ENCODE data around the gene PDP2.

The PDP2 gene

DNA sequence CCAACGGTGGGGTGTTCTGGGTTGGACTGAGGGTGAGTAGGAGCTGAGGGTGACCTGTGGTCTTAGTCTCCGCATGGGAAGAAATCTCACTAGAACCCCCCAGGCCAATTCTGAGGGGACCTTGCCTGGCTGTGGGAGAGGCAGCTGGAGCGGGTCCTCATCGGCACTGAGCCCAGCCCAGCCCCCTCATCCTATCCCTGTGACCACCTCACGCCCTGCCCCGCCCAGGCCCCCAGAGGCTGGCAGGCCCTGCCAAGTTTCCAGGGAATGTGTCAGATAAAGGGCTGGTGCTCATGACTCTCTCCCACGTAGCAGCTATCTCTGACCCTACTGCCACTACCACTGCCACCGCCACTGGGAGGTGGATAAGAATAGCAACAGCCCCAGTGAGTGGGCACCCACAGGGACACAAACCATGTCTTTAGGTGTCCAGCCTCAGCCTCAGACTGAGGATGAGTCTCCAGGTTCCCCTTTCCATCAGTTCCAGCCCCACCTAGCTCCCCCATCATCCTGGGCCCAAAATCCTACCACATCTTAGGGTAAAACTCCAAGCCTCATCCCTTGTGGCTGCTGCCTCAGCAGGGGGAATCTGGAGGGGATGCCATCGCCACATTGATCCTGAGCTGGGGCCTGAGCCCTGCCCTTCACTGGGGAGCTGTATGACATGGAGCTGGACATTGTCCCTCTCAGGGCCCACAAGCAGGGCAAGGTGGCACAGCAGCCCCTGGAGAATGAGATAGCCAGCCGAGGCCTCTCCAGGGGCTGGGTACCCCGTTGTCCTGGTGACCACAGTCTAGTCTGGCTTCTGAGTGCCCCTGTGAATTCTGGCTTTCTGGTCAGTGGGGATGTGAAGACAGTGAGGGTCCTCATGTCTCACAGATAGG lies 23.5 kb downstream of the PDP2 start:
- DNase-seq (ENCODE audit: low read depth): no peak

DNA sequence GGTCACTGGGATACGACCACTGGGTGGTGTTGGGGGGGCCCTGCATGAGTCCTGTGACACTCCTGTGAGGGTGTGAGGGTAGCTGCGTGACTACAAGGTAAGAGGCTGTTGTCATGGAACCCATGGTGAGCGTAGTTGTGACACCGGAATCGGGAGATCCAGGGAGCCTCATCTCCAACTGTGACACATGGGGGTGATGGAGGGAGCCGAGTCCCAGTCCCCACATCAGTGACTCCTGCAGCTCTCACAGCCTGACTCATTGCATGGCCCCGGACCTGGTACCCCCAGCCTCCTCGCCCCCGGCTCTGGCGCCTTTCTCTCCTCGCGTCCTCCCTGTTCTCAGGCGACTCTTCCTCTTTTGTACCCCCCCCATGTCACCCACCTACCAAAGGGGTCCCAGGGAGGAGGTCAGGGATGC lies 24.1 kb downstream of the PDP2 start:
- DNase-seq (ENCODE audit: low read depth): no peak

DNA sequence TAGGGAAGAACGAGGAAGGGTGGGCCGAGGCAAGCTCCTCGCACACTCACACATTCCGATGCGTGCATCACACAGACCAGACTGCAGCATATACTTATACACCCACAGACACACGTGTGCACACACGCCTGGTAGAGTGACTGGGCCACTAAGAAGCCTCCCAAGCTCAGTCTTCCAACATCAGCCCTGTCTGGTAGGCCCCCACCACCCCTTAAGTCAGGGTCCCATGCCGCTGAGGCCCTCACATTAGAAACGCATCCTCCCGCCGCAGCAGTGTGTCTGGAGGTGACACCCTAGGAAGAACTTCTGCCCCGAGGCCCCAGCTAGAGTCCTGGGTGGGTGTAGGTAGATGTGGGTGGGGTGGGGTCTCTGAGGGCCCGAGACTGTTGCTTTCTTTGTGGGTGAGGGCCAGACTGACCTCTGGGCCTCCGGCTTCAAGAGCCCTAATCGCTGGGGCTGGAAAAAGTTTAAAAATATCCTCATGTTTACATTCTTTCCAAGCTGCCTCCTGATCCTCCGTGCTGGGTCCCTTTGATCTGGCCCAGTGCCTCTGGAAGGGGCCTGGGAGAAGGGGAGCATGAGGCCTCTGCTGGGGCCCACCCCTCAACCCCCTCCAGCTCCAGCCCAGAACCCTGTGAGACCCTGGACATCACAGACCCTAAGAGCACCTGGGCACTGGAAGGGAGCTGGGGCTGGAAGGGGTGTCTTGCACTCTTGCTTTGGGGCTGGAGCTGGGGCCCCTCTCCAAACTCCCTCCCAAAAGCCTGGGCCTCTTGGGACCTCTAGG lies 24.7 kb downstream of the PDP2 start:
- DNase-seq (ENCODE audit: low read depth): no peak

DNA sequence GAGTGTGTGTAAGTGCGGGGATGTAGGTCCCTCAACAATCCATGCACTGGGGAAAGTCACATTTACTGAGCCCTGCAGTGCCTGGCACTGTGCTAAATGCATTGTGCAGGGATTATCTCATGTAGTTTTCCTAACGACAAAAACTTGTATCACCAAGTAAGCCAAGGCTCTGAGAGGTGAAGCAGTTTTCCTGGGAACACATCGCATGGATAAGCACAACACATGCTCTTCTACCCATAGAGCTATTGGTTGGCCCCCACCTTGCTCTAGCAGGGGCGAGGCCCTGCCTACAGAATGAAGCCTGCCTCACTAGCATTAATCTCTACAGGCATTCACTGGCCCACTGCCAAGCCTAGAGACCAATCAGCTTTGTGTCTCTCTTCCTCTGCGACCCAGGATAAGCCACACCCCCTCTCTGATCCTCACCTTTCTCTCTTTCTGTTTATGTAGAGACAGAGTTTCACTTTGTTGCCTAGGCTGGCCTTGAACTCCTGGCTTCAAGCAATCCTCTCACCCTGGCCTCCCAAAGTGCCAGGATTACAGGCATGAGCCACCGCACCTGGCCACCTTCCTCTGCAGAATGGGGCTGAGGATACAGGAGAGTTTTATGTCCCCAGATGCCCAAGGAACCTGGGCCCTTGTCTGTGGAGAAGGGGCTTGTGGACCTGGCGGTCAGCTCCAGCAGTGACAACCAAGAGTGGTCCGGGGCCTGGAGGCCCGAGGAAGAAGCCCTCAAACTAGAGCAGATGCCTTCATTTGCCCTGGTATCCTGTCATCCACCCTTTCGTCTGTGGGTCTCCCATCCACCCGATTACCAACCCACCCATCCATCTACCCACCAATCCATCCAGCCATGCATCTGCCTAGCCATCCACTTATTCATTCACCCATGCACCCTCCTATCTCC lies 25.6 kb downstream of the PDP2 start:
- no peak for DNase-seq (ENCODE audit: low read depth)

DNA sequence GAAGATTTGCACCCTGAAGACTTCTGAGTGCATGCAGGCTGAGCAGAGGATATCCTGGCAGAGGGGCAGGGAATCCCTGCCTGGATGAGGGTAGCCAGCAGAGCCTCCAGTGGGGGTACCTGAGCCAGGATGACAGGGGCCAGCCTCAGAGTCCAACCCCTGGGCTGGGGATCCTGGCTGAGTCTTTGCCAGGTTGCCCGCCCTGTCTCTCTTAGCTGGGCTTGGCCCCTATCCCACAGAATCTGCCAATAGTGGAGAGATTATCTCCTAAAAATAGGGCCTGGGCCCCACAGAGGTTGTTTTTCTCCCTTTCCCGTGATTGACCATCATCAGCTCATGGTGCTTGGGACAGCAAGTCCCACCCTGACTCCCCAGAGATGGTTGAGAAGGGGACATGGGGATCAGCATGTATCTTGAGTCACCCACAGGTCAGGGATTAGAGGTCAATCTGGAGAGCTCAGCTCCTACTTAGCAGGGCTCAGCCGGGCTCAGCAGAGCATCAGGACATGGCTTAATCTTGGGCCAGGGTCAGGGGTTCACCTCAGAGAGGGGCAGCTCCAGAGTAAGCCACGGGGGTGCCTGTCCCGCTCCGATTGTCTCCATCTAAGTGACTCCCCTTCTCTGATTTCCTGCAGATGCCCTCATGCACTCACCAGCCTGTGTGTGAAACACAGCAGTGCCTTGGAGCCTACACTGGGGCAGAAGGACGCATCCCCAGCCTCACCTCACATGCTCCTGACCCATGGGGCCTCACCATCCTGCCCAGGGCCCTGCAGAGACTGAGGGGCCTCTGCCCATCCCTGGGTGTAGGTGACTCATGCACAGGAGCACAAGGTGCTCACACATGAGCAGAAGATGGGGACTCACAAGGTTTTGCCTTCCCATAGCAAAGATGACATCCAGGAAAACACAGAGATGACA lies 26.9 kb downstream of the PDP2 start:
- DNase-seq (ENCODE audit: low read depth): no peak

DNA sequence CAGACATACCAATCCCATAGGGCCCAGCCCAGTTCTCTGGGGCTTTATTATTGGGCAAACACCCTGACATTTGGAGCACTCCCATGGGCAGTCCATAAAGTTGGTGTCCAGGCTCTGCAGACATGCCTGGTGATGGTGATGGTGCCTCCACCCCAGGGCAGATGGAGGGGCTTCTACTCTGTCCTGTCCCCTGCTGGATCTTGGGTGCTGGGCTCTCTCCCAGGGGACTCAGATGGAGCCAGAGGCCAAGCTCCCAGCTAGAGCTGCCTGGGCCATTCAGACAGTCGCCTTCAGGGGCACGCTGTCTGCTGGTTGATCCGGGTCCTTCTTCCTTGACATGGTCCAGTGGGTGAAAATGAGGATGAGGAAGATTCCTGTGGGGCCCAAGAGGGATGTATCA lies 27.8 kb downstream of the PDP2 start:
- DNase-seq (ENCODE audit: low read depth): no peak

DNA sequence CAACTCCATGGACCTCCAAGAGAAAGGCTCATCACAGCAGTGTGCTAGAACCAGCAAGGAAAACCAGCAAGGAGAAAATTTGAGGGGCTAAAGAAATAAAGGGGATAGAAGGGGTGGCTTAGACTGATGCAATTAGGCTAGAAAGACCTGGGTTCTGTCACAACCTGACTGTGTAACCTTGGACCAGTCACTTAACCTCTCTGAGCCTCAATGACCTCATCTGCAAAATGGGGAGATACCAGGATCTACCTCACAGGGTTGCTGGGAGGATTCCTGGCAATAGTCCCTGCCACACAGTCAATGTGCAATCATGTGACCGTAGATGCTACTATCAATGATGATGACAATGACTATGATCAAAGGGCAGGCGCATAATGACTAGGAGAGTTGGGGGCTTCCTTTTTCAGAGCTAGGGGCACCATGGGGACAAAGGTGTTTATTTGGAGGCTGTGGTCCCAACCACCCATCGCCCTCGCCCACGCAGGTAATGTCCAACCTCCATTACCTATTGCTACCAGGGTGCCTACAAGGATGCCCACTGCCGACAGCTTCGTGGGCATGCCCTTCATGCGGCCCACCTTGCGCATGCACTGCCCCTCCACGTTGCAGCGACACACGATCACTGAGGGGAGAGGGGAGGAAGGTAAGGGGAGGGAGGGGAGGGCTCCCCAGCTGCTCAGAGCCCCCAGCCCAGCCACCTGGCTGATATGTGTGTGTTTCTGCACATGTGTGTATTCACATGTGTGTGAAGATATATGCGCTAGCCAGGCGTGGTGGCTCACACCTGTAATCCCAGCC lies 28.6 kb downstream of the PDP2 start:
- no peak for DNase-seq (ENCODE audit: low read depth)

DNA sequence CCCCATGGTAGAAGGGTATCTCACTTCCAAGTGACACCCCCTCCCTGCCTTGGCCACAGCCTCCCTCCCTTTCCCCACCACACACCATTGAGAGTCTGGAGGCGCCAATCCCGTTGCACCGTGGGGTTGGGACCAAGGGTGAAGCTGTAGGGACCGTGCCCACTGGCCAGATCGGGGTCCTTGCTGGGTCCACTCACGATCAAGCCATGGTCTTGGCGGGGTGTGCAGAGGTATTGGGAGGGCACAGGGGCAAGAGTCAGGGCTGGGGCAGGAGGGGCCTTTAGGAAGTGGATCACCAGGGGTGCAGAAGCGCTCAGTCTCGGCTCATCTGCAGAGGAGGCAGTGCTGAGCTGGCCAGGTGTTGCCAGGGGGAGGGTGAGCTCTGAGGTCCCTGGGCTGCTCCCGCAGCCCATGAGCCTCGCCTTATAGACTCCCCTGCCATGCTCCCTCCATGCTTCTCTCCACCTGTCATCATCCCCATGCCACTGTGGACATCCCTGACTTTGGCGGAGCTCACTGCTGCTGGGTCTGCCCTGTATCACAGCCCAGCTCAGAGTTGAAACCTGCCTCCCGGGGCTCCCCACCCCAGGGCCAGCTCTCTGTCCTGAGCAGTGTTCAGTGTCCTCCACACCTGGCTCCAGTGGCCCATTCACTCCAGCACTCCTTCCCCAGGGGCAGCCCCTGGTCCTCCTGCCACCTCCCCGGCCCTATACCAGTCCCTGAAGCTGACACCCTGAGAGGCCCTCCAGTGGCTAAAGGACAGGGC lies 30.0 kb downstream of the PDP2 start:
- no peak for DNase-seq (ENCODE audit: low read depth)

DNA sequence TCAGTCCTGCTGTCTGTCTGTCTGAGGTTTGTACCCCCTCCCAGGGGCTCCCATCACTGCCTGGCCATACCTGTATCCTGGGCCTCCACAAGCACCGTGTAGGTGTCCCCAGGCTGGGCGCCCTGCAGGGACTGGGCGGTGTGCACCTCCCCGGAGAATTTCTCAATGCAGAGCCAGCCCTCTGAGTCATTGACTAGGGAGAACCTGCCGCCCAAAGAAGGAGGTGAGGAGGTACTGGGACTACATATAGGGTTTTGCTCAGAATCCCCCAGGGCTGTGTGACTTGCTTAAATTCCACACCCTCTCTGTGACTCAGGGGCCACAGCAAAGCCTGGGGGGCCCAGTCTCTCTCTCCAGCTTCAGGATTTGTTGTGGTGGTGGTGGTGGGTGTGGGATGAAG lies 30.8 kb downstream of the PDP2 start:
- DNase-seq (ENCODE audit: low read depth): no peak

DNA sequence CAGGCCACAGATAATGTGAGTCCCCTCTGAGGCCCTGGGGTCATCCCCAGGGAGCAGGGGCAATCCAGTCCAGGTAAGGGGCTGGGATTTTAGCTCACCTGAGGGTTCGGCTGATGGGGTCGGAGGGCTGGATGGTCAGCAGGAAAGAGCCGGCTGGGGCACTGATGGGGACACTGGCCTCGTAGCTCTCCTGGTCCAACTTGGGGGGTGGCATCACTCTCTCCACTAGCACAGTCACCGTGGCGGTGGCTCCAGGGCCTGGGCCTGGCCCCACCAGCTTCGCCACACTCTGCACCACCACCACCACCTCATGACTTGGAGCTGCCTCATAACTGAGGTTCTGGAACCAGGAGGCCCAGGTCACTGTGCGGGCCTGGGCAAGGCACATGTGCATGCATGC lies 31.5 kb downstream of the PDP2 start:
- no peak for DNase-seq (ENCODE audit: low read depth)

DNA sequence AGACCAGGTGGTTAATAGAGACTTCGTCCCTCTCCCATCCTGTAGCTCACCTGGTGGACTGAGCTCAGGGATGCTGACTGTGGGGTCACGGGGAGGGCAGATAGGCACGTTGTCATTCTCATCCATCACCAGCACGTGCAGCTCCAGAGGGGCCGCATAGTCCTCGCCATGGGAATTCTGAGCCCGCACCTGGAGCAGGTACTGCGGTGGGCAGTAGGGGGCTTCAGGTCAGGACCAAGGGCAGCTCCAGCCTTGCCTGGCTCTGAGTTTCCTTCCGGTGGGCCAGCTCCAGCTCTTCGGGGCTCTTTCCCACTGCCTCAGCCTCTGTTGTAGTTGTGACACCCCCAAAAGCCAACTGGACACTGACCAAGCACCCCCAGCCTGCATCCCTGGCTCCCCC lies 32.8 kb downstream of the PDP2 start:
- no peak for DNase-seq (ENCODE audit: low read depth)

DNA sequence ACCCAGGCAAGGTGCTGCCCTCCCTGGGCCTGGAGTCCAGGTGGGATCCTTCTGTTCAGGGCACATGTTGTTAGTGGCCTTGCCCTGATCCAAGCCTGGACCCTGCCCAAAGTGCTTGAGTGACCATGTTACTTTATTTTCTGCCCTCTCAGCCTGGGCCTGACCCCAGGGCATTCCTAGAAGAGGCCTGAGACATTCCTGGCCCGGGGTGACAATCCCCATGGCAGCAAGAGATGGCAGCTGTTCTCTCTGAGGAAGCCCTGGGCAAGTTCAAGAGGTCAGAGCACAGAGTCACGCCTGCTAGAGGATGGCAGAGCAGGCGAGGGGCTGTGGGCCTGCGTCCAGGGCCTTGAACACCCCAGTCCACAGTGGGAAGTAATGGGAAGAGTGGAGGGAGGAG lies 33.4 kb downstream of the PDP2 start:
- no peak for DNase-seq (ENCODE audit: low read depth)

DNA sequence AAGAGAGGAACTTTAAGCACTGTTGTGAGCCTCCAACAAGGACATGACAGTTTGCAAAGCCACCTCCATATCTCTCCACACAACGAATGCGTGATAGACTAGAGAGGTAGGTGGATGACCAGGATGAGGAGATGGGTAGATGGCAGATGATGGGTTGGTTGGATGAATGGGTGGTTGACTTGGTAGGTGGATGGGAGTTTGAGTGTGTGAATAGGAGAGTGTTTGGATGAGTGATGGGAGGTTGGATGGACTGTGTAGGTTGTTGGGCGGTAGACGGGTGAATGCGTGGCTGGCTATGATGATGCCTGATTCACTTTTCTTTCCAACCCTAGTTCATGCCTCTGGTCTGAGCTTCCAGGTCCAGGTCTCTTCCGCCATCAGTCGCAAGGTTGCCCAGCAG lies 34.2 kb downstream of the PDP2 start:
- no peak for DNase-seq (ENCODE audit: low read depth)

DNA sequence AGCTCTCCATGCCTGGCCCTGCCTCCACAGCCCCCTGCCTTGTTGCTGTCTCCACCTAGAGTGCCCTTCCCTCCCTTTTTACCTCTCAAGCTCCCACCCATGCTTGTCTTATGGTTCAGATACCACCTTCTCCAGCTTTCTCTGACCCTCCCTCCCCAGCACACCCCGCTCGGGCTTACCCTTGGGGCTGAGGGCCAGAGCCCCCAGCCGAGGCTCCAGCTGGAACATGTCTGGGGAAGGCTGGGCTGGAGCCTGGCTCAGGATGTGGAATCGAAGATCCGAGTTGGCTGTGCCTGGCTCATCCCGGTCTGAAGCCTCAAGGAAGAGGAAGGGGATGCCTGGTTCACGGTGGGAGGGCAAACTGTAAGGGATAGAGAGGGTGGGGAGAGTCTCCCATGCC lies 34.7 kb downstream of the PDP2 start:
- DNase-seq (ENCODE audit: low read depth): no peak

DNA sequence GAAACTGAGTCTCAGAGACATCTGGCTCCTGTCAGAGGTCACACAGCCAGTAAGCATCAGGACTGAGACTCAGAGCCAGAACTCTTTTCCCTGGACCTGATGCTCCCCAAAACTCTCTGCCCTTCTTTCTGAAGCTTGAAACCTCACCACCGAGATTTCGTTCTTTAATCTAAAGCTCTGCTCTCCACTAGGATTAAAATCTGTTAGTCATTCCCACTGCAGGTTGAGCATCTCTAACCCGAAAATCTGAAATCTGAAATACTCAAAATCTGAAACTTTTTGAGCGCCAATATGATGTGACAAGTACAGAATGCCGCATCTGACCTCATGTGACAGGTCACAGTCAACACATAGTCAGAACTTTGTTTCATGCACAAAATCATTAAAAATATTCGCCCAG lies 36.2 kb downstream of the PDP2 start:
- DNase-seq (ENCODE audit: low read depth): no peak

DNA sequence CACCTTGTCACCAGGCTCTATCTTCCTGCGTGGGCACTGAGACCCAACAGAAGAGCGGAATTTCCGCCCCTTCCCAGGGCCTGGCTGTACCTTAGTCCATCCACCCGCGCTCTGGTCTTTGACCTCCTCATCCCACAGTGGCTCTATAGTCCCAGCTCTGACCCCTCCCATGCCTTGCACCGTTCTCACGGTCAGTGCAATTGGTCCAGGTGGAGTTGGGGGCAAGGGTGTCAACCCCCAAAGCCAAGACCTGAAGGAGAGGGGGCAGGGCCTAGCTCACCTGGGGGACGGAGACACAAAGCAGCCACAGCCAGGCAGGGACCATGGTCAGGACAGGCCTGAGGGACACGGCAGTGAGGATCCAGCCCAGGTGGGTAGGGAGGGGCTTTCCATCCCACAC lies 37.4 kb downstream of the PDP2 start:
- no peak for DNase-seq (ENCODE audit: low read depth)

DNA sequence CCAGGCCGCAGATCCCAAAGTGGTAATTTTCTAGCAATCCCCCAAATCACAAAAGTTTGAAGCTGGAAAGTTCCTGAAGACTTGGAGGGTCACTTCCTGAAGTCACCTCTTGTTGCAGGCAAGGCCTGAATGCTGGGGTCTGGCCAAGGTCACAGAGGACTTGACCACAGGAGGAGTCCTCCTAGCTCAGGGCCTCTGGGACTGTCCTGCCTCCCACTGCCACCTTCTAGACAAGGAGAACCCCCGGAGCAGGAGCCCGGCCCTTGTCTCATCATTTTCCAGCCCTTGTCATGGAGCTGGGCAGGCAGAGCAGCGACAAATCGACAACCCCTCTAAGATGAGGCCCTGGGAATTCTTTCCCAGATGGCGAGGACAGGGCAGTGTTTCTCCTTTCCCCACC lies 38.0 kb downstream of the PDP2 start:
- DNase-seq (ENCODE audit: low read depth): no peak

DNA sequence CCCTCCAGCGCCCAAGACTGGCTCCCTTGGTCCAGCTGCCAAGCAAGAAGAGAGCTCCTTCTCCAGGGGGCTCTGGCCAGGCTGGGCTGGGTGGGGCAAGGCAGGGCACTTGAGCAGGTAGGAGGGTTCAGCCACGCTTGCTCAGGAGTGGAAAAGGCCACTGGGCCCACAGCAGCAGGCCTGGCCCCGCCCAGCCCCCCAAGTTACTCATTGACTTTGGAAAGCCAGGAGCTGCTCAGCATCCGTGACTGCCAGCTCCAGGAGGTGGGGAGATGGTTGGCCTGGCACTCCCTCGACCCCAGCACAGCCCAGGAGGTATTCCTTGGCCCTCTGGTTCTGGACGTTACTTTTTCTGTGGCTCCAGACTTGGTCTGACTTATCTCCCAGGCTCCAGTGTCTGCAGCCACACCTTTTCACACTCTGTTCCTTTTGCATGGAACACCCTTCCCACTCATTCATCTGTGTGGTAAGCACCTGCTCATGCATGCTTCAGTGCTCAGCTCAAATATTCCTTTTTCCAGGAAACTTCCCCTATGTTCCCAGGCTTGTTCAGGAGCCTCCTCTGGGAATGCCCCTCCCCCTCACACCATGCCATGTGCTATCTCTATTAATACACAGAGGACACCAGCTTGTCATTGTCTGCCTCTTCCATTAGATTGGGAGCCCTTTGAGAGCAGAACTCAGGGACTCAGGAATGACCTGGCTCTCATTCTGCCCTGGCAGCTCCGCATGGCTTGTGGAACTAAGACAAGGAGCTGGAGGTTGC lies 38.7 kb downstream of the PDP2 start, which contains the start of gene CDH16:
CDH16 (minus strand) TSS at position 83 of the 766 bp plus-strand sequence. CDS start 820 bp downstream, outside the sequence.
- DNase-seq (ENCODE audit: low read depth): no peak
